ENCODE results near the gene LSM11. TPM values are rescaled to one million over a fixed set of nuclear protein-coding genes. Genes with fewer than 3 reads are reported as not detected.
A peak's percentile ranks its signal among the peaks of the same experiment; 100 is the strongest.

The LSM11 gene
- total RNA-seq, 1 donor from 2014 or later = 5.6 TPM

- H3K4me1 Mint-ChIP-seq = peaks cover 14% of the 10 kb centered on the region
- H3K9me3 Mint-ChIP-seq = no peaks in the 10 kb centered on the region
- no peak for DNase-seq (ENCODE audit: low spot score in 2 of 2, unreplicated experiment in 2 of 2)
- H3K27me3 Mint-ChIP-seq (ENCODE audit: low read depth) = peaks cover 2% of the 10 kb centered on the region
- no peak overlapping the region for H3K4me3 Mint-ChIP-seq
- no peak overlapping the region for H3K27ac Mint-ChIP-seq
- peaks cover 11% of the 10 kb centered on the region for H3K36me3 Mint-ChIP-seq
- no peak for TF ChIP-seq CTCF (IDR thresholded peaks at IDR 0.05; ENCODE audit: unreplicated experiment)
Observed at GRCh38 chr5:157740229-157740610, 3.3 kb upstream of the LSM11 start.

GRCh38 chr5:157741131-157741530, 2.4 kb upstream of the LSM11 start:
- DNase-seq (ENCODE audit: low spot score in 2 of 2, unreplicated experiment in 2 of 2) = no peak
- H3K27ac Mint-ChIP-seq = no peak overlapping the region
- peaks cover 2% of the 10 kb centered on the region for H3K27me3 Mint-ChIP-seq (ENCODE audit: low read depth)
- H3K4me3 Mint-ChIP-seq = no peak overlapping the region
- no peaks in the 10 kb centered on the region for H3K9me3 Mint-ChIP-seq
- H3K36me3 Mint-ChIP-seq = peaks cover 11% of the 10 kb centered on the region
- no peak for TF ChIP-seq CTCF (IDR thresholded peaks at IDR 0.05; ENCODE audit: unreplicated experiment)
- H3K4me1 Mint-ChIP-seq = peaks cover 14% of the 10 kb centered on the region

- H3K4me1 Mint-ChIP-seq = peaks cover 14% of the 10 kb centered on the region
- peak; percentile 27 to 43 for DNase-seq (ENCODE audit: low spot score in 2 of 2, unreplicated experiment in 2 of 2)
- TF ChIP-seq CTCF (IDR thresholded peaks at IDR 0.05; ENCODE audit: unreplicated experiment) = no peak
Observed at GRCh38 chr5:157744051-157745011, 819 bp downstream of the LSM11 start.

GRCh38 chr5:157745041-157745456, 1.5 kb downstream of the LSM11 start:
- Mint-ChIP-seq H3K36me3 (no peaks in the 10 kb centered on the region), H3K27me3 (ENCODE audit: low read depth) (peaks cover 2% of the 10 kb centered on the region), H3K9me3 (no peaks in the 10 kb centered on the region), H3K4me3 (peak overlapping the region; percentile 91), H3K4me1 (peaks cover 19% of the 10 kb centered on the region), H3K27ac (no peak overlapping the region)
- no peak for TF ChIP-seq CTCF (IDR thresholded peaks at IDR 0.05; ENCODE audit: unreplicated experiment)
- DNase-seq (ENCODE audit: low spot score in 2 of 2, unreplicated experiment in 2 of 2) = no peak

More at GRCh38 chr5:157744051-157745011, 819 bp downstream of the LSM11 start:
- H3K36me3 Mint-ChIP-seq = no peaks in the 10 kb centered on the region
- no peaks in the 10 kb centered on the region for H3K9me3 Mint-ChIP-seq
- H3K27me3 Mint-ChIP-seq (ENCODE audit: low read depth) = peaks cover 2% of the 10 kb centered on the region
- peak overlapping the region; percentile 91 for H3K4me3 Mint-ChIP-seq
- no peak overlapping the region for H3K27ac Mint-ChIP-seq

- H3K36me3 Mint-ChIP-seq = peaks cover 3% of the 10 kb centered on the region
- DNase-seq (ENCODE audit: low spot score in 2 of 2, unreplicated experiment in 2 of 2) = no peak
- no peak overlapping the region for H3K4me3 Mint-ChIP-seq
- H3K27ac Mint-ChIP-seq = no peak overlapping the region
- no peak for TF ChIP-seq CTCF (IDR thresholded peaks at IDR 0.05; ENCODE audit: unreplicated experiment)
- no peaks in the 10 kb centered on the region for H3K9me3 Mint-ChIP-seq
- H3K27me3 Mint-ChIP-seq (ENCODE audit: low read depth) = peaks cover 2% of the 10 kb centered on the region
- H3K4me1 Mint-ChIP-seq = peaks cover 21% of the 10 kb centered on the region
Observed at GRCh38 chr5:157747173-157747740, 3.7 kb downstream of the LSM11 start.

All from mesothelial cell of epicardium (in vitro differentiated cells).